GM12878 (cell line): ENCODE measurements around the gene ERCC5. TPM values are rescaled to one million over a fixed set of nuclear protein-coding genes. Genes with fewer than 3 reads are reported as not detected.

Experiments used
- ATAC-seq: fragments of 200-7000 bp; cut with Tn5 transposase; 3 replicates; pipeline ENCODE4 v1.9.1; 2020; ENCODE audit warnings: mild to moderate bottlenecking, moderate library complexity
- BruUV-seq: library from RNA; stranded (reverse); fragments of 400-500 nt; replicated peaks from 2 replicates; lab custom pipeline; 2021; lab: Mats Ljungman, UMichigan
- CTCF ChIA-PET: fragments of 300-600 bp; sonication (Branson Sonifier 250); formaldehyde crosslinking; extraction: SDS; loops from one replicate; lab custom pipeline; 2021; ENCODE audit warnings: inconsistent platforms; lab: Yijun Ruan, JAX
- POLR2A ChIA-PET: fragments of 350-600 bp; formaldehyde crosslinking; extraction: SDS; loops from one replicate; lab custom pipeline; 2021; ENCODE audit warnings: inconsistent platforms; lab: Charles Lee
- RAD21 ChIA-PET: fragments of 300-600 bp; sonication (Branson Sonifier 250); formaldehyde crosslinking; loops from one replicate; lab custom pipeline; 2023; ENCODE audit warnings: antibody characterized with exemption; ENCODE audit not compliant: unreplicated experiment; lab: Charles Lee
- SMC1A ChIA-PET: fragments of 300-600 bp; sonication (Branson Sonifier 250); formaldehyde crosslinking; loops from one replicate; lab custom pipeline; 2023; ENCODE audit not compliant: unreplicated experiment, uncharacterized antibody; lab: Charles Lee
- DNase-seq: peaks from one replicate; pipeline ENCODE4 v3.0.0-alpha.2; 2011; ENCODE audit warnings: low read depth, low spot score
- FAIRE-seq: peaks from 3 replicates; lab custom pipeline; 2011; peaks lifted over from hg19 to GRCh38; lab: Jason Lieb, UNC
- H2AFZ ChIP-seq: 2 replicates; pipeline ENCODE4 v1.6.0; 2011; ENCODE audit warnings: low read depth, low read length, control low read depth; ENCODE audit not compliant: control insufficient read depth
- H3K27ac ChIP-seq: 2 replicates; pipeline ENCODE4 v1.5.1; 2011; ENCODE audit warnings: control low read depth; ENCODE audit not compliant: control insufficient read depth, insufficient read depth
- H3K27me3 ChIP-seq, 2 experiments: replicated peaks in 1 of 2; 2 replicates each; pipeline versions ENCODE4 v1.6.0 to v1.6.1; 2011; ENCODE audit warnings: low read length in 1 of 2; ENCODE audit not compliant: control insufficient read depth in 2 of 2, insufficient read depth in 2 of 2
- H3K36me3 ChIP-seq, 2 experiments: 2 replicates each; pipeline ENCODE4 v1.5.1; 2011; ENCODE audit warnings: low read length in 1 of 2; ENCODE audit not compliant: control insufficient read depth in 2 of 2, insufficient read depth in 2 of 2
- H3K4me1 ChIP-seq: 2 replicates; pipeline ENCODE4 v1.6.1; 2011; ENCODE audit warnings: mild to moderate bottlenecking, low read length, moderate library complexity, mixed read lengths; ENCODE audit not compliant: control insufficient read depth, insufficient read depth
- H3K4me2 ChIP-seq: 2 replicates; pipeline ENCODE4 v1.6.0; 2011; ENCODE audit warnings: control low read depth; ENCODE audit not compliant: control insufficient read depth, insufficient read depth
- H3K4me3 ChIP-seq: fragments of 200-600 bp; sonication (generic); 2 replicates; pipeline ENCODE4 v1.5.1; 2016
- H3K79me2 ChIP-seq: 2 replicates; pipeline ENCODE4 v1.6.0; 2011; ENCODE audit warnings: low read length; ENCODE audit not compliant: control insufficient read depth, insufficient read depth
- H3K9ac ChIP-seq: 2 replicates; pipeline ENCODE4 v1.8.0; 2011; ENCODE audit warnings: low read length, control low read depth, mixed read lengths; ENCODE audit not compliant: control insufficient read depth, insufficient read depth
- H3K9me3 ChIP-seq: replicated peaks from 3 replicates; pipeline ENCODE4 v1.5.1; 2011; ENCODE audit warnings: mild to moderate bottlenecking, low read length; ENCODE audit not compliant: control insufficient read depth, insufficient read depth
- H4K20me1 ChIP-seq: 2 replicates; pipeline ENCODE4 v1.6.0; 2011; ENCODE audit not compliant: control insufficient read depth, insufficient read depth
- CREB1 ChIP-seq: IDR thresholded peaks from 2 replicates; pipeline ENCODE4 v1.6.1; 2012; ENCODE audit warnings: low read depth, mild to moderate bottlenecking, inconsistent platforms
- CTCF ChIP-seq, 3 experiments: IDR thresholded peaks in 2 of 3; conservative IDR thresholded peaks in 1 of 3; 2 replicates each; pipeline ENCODE4 v1.5.1; 2011; ENCODE audit warnings: low read depth in 3 of 3, low read length in 3 of 3, mild to moderate bottlenecking in 3 of 3, control low read depth in 2 of 3, moderate library complexity in 2 of 3, inconsistent platforms in 1 of 3, mixed read lengths in 1 of 3; ENCODE audit not compliant: control insufficient read depth in 2 of 3, insufficient read depth in 1 of 3; ENCODE audit errors: extremely low read depth in 1 of 3
- ELK1 ChIP-seq: IDR thresholded peaks from 2 replicates; pipeline ENCODE4 v1.6.1; 2012; ENCODE audit warnings: low read depth, low read length, improper control_type of control experiment
- FOXM1 ChIP-seq: IDR thresholded peaks from 2 replicates; pipeline ENCODE4 v1.6.1; 2012; ENCODE audit warnings: low read depth, mild to moderate bottlenecking, inconsistent platforms, low read length, moderate library complexity
- PBX3 ChIP-seq: IDR thresholded peaks from 2 replicates; pipeline ENCODE4 v1.6.1; 2011; ENCODE audit warnings: mild to moderate bottlenecking, low read depth, low read length, moderate library complexity; ENCODE audit not compliant: insufficient replicate concordance
- POLR2AphosphoS2 ChIP-seq: IDR thresholded peaks from 2 replicates; pipeline ENCODE4 v1.6.1; 2011; ENCODE audit warnings: low read depth, mild to moderate bottlenecking, low read length, improper control_type of control experiment, moderate library complexity
- RELB ChIP-seq: fragments of 450-650 bp; IDR thresholded peaks from 2 replicates; pipeline ENCODE4 v1.6.1; 2017; ENCODE audit warnings: low read depth, mild to moderate bottlenecking, moderate library complexity
- ZNF687 ChIP-seq: fragments of 450-650 bp; IDR thresholded peaks from 2 replicates; pipeline ENCODE4 v1.6.1; 2017; ENCODE audit warnings: mild to moderate bottlenecking, moderate library complexity
- WGBS: methylation state at CpG from one replicate; pipeline ENCODE4 v1.1.6; 2016; ENCODE audit warnings: low lambda C conversion rate; ENCODE audit not compliant: insufficient replicate concordance, insufficient coverage; ENCODE audit errors: missing lambda C conversion rate; 5-methylcytosine and 5-hydroxymethylcytosine counted together
- in situ Hi-C: fragments of 300-500 bp; cut with MboI; formaldehyde crosslinking; loops from 9 replicates; pipeline ENCODE4 v1.14.3; 2018; ENCODE audit warnings: mixed read lengths
- intact Hi-C: fragments of 100-400 bp; cut with micrococcal nuclease; formaldehyde crosslinking; loops from one replicate; pipeline ENCODE4 v1.14.2; 2022; ENCODE audit not compliant: unreplicated experiment
- polyA plus RNA-seq, 11 experiments: library from polyadenylated mRNA; depleted of rRNA in 4 of 11; unstranded in 6 of 11; stranded (reverse) in 5 of 11; fragments of >200 nt; fragmentation: Nextera tagmentation in 4 of 11; fragmentation: Illumina TruSeq in 1 of 11; extraction: Ambion mirVana in 4 of 11; extraction: Trizol in 1 of 11; gene quantifications; 1 replicate in 1 of 11; 2 replicates in 10 of 11; pipeline versions ENCODE4 v1.2.1 to v1.2.3, GENCODE V29; 2011 to 2016; ENCODE audit warnings: inconsistent platforms in 2 of 11, missing spikeins in 2 of 11, low read depth in 1 of 11
- total RNA-seq, 4 experiments: library from RNA; depleted of rRNA in 3 of 4; stranded (reverse); fragments of >200 nt in 3 of 4; fragmentation: Illumina TruSeq in 1 of 4; extraction: Trizol in 1 of 4; gene quantifications; 2 replicates each; pipeline versions ENCODE4 v1.2.1 to v1.2.3, GENCODE V29; 2013 to 2021

Gene ERCC5
- total and polyA plus RNA-seq, 10 of the 15 experiments (the other 5 are each of a cell fraction or from before 2014, with no cell fraction given), result 11.7 to 59.2 (median 41.6) TPM

- TF ChIP-seq ELK1 (no peak), CTCF (IDR thresholded peaks at IDR 0.05 in 2 of 3, conservative IDR thresholded peaks at IDR 0.05 in 1 of 3; ENCODE audit: control insufficient read depth in 2 of 3, extremely low read depth in 1 of 3, insufficient read depth in 1 of 3, low read depth in 3 of 3, low read length in 3 of 3) (no peak), FOXM1 (no peak)
These were observed 30.0 kb upstream of the ERCC5 start (continued) for GRCh38 chr13:102815788-102816187.

- intact Hi-C loops (no loop called here), in situ Hi-C loops (no loop called here)
- ChIA-PET CTCF (interaction anchor here (1.1 kb wide), 1 partner anchor 12 kb away, joined by 4 read pairs; no protein-coding TSS in a partner anchor), POLR2A (no interaction called here), RAD21 (interaction anchor here (1.0 kb wide), 1 partner anchor 28 kb away, joined by 3 read pairs; no protein-coding TSS in a partner anchor), SMC1A (interaction anchor here (0.9 kb wide), 1 partner anchor 15 kb away, joined by 3 read pairs; no protein-coding TSS in a partner anchor)
- FAIRE-seq (no peak), ATAC-seq (no peak), DNase-seq (no peak)
- no peak overlapping the region for H2AFZ ChIP-seq
- H3K79me2 ChIP-seq, result peaks cover 8% of the 10 kb centered on the region
- peaks cover 0 to 3% of the 10 kb centered on the region in 2 experiments for H3K36me3 ChIP-seq
- TF ChIP-seq RELB, result no peak
- no peak for TF ChIP-seq ZNF687
- no peak for TF ChIP-seq CREB1
- no peak for TF ChIP-seq PBX3
- no peak for TF ChIP-seq POLR2AphosphoS2
- no TSS peak for BruUV-seq
- no peaks in the 10 kb centered on the region; the same call in 1 of the 3 replicates for H3K9me3 ChIP-seq
- no peak overlapping the region for H3K27ac ChIP-seq
- no peak overlapping the region for H3K4me3 ChIP-seq
- H3K4me2 ChIP-seq, result no peak overlapping the region
- no peak overlapping the region for H3K9ac ChIP-seq
- H4K20me1 ChIP-seq, result no peaks in the 10 kb centered on the region
- 83% methylated on average over 4 of the region's 4 CpGs for WGBS
- H3K4me1 ChIP-seq, result peaks cover 19% of the 10 kb centered on the region
- no peaks in the 10 kb centered on the region for H3K27me3 ChIP-seq
These were observed 29.1 kb upstream of the ERCC5 start for GRCh38 chr13:102816708-102817107.
